Neural crest cell (in vitro differentiated cells): ENCODE measurements around the gene PRKCE. TPM values are rescaled to one million over a fixed set of nuclear protein-coding genes. Genes with fewer than 3 reads are reported as not detected.

Experiments used
- DNase-seq: peaks from one replicate; pipeline ENCODE4 v3.0.0; 2021; ENCODE audit warnings: low read depth, mixed read lengths, low spot score
- H3K27ac Mint-ChIP-seq: one replicate; pipeline ENCODE4 v1.8.0; 2021; ENCODE audit warnings: mild to moderate bottlenecking, mixed read lengths; ENCODE audit not compliant: unreplicated experiment
- H3K27me3 Mint-ChIP-seq: 2 replicates; pipeline ENCODE4 v1.8.0; 2021; ENCODE audit warnings: low read depth, mild to moderate bottlenecking, mixed read lengths
- H3K36me3 Mint-ChIP-seq: 2 replicates; pipeline ENCODE4 v1.8.0; 2021; ENCODE audit warnings: low read depth, mild to moderate bottlenecking, mixed read lengths
- H3K4me1 Mint-ChIP-seq: 2 replicates; pipeline ENCODE4 v1.8.0; 2021; ENCODE audit warnings: mixed read lengths
- H3K4me3 Mint-ChIP-seq: one replicate; pipeline ENCODE4 v1.8.0; 2021; ENCODE audit warnings: mild to moderate bottlenecking, mixed read lengths
- H3K9me3 Mint-ChIP-seq: 2 replicates; pipeline ENCODE4 v1.8.0; 2021; ENCODE audit warnings: mixed read lengths
- CTCF ChIP-seq: fragments of 200-600 bp; sonication (generic); conservative IDR thresholded peaks from 2 replicates; pipeline ENCODE4 v1.5.0; 2021; ENCODE audit warnings: antibody characterized with exemption, mild to moderate bottlenecking
- total RNA-seq: library from RNA; stranded (reverse); gene quantifications from 2 replicates; pipeline ENCODE4 v1.2.1, GENCODE V29; 2021

The PRKCE gene
- total RNA-seq, 1 donor from 2014 or later, result 15.6 TPM

DNA sequence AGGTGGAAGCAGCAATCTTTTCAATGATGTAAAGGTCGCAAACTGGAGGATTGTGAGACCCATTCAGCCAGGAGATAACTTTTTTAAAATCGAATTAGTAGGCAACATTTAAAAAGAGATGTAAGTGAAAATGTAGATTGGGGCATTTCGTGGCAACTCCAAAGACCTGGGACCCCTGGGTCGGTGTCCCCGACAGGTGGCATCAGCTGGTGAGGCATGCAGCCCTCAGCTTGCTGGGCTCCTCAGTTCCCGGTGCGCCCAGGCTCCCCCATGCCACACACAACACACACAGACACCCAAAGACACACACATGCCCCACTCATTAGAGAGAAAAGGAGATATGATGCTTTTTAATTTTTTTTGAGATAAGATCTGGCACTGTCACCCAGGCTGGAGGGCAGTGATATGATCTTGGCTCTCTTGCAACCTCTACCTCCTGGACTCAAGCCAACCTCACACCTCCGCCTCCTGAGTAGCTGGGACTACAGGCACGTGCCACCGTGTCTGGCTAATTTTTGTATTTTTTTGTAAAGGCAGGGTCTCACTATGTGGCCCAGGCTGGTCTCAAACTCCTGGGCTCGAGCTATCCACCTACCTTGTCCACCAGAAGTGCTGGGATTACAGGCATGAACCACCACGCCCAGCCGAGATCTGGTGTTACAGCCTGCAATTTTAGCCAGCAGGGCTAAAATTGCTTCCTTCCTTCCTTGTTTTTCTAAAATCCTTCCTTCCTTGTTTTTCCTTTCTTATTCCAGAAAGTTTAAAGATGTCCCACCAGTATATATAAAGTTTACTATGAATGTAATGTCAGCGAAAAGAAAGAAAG lies 523.1 kb downstream of the PRKCE start:
- H3K9me3 Mint-ChIP-seq, result no peaks in the 10 kb centered on the region
- H3K4me3 Mint-ChIP-seq, result no peak overlapping the region
- peaks cover 9% of the 10 kb centered on the region for H3K4me1 Mint-ChIP-seq
- H3K36me3 Mint-ChIP-seq, result no peaks in the 10 kb centered on the region
- no peak for TF ChIP-seq CTCF
- no peak overlapping the region for H3K27ac Mint-ChIP-seq
- DNase-seq, result no peak
- H3K27me3 Mint-ChIP-seq, result no peaks in the 10 kb centered on the region

- Mint-ChIP-seq H3K4me3 (no peak overlapping the region), H3K4me1 (peaks cover 9% of the 10 kb centered on the region), H3K27ac (no peak overlapping the region), H3K36me3 (no peaks in the 10 kb centered on the region), H3K27me3 (no peaks in the 10 kb centered on the region), H3K9me3 (no peaks in the 10 kb centered on the region)
- TF ChIP-seq CTCF, result no peak
- no peak for DNase-seq
These were observed 523.9 kb downstream of the PRKCE start for GRCh38 chr2:46175419-46175818.

GRCh38 chr2:46177461-46178089 lies 526.1 kb downstream of the PRKCE start:
- DNase-seq, result no peak
- Mint-ChIP-seq H3K4me3 (no peak overlapping the region), H3K36me3 (no peaks in the 10 kb centered on the region), H3K9me3 (no peaks in the 10 kb centered on the region), H3K27ac (no peak overlapping the region), H3K4me1 (peaks cover 9% of the 10 kb centered on the region), H3K27me3 (no peaks in the 10 kb centered on the region)
- no peak for TF ChIP-seq CTCF

DNA sequence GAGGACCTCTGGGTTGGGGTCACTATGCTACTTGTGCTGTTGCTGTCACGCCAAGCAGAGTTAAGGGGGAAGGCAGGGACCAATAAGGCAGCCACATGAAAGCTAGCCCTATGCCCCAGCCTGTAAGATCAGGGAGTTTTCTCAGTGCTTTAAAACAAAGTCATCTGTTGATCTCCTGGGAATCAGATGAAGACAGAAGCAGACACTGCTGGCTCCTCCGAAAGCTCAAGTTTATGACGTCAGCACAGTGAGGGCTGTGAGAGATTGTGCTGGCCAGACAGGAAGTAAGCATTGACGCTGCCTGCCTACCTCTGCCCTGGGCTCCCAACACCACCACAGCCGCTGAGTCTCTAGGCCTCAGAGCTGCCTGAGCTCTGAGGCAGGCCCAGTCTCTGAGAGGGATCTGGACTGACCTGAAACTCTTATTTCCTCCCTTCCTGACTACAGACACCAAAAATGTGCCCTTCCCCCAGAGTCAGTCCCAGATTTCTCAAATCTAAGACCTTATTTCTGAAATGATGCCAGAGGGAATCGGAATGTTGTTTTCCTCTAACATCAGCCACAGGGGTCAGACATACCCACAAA lies 527.7 kb downstream of the PRKCE start:
- no peaks in the 10 kb centered on the region for H3K27me3 Mint-ChIP-seq
- peak overlapping the region; percentile 84 for H3K27ac Mint-ChIP-seq

DNA sequence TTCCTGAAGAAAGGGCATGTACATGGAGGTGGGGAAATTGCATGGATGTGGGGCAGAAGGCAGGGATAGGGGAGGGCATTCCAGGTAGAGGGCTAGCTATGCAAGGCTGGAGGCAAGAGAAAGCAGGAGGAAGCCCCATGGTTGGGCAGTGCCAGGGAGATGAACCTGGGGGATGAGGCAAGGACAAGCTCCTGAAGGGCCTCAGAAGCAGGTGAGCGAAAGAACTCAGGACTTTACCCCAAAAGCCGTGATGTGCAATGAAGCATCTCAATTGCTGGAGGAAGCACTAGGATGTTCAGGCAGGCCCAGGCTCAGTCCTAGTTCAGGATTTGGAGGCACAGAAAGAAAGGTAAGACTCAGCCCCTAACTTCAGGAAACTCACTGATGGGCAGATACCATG lies 528.7 kb downstream of the PRKCE start:
- no peaks in the 10 kb centered on the region for H3K36me3 Mint-ChIP-seq

More for the DNA sequence above, 527.7 kb downstream of the PRKCE start:
- Mint-ChIP-seq H3K9me3 (no peaks in the 10 kb centered on the region), H3K36me3 (no peaks in the 10 kb centered on the region), H3K4me3 (no peak overlapping the region), H3K4me1 (peaks cover 13% of the 10 kb centered on the region)
- no peak for TF ChIP-seq CTCF
- DNase-seq, result no peak

More for the DNA sequence above, 528.7 kb downstream of the PRKCE start:
- H3K27ac Mint-ChIP-seq, result no peak overlapping the region
- no peaks in the 10 kb centered on the region for H3K27me3 Mint-ChIP-seq
- H3K4me3 Mint-ChIP-seq, result no peak overlapping the region
- no peak for DNase-seq
- TF ChIP-seq CTCF, result no peak
- H3K9me3 Mint-ChIP-seq, result no peaks in the 10 kb centered on the region
- peaks cover 13% of the 10 kb centered on the region for H3K4me1 Mint-ChIP-seq
